ENCODE measurements around the gene CLCN7.

CLCN7 gene

DNA sequence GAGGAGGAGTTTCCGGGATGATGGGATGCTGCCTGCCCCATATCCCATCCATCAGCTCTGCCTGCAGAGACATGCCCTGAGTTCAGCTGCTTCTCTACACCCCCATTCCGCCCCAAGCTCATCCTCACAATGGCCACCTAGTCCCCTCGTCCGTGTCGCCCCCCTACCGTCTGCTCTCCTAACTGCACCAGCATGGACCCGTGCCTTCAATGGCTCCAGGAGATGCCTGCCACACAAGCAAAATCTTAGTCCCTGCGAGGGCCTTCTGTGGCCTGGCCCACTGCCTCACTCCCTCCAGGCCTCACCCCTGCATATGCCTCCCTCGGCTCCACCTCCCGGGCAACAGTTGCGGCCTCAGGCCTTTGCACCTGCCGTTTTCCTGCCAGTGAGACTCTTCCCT lies 16.5 kb upstream of the CLCN7 start:
- H3K27ac ChIP-seq: no peak overlapping the region
- TF ChIP-seq ZFX (IDR thresholded peaks at IDR 0.05; ENCODE audit: borderline replicate concordance): no peak
- TF ChIP-seq, protein P1, sequence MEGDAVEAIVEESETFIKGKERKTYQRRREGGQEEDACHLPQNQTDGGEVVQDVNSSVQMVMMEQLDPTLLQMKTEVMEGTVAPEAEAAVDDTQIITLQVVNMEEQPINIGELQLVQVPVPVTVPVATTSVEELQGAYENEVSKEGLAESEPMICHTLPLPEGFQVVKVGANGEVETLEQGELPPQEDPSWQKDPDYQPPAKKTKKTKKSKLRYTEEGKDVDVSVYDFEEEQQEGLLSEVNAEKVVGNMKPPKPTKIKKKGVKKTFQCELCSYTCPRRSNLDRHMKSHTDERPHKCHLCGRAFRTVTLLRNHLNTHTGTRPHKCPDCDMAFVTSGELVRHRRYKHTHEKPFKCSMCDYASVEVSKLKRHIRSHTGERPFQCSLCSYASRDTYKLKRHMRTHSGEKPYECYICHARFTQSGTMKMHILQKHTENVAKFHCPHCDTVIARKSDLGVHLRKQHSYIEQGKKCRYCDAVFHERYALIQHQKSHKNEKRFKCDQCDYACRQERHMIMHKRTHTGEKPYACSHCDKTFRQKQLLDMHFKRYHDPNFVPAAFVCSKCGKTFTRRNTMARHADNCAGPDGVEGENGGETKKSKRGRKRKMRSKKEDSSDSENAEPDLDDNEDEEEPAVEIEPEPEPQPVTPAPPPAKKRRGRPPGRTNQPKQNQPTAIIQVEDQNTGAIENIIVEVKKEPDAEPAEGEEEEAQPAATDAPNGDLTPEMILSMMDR (IDR thresholded peaks at IDR 0.05): no peak

DNA sequence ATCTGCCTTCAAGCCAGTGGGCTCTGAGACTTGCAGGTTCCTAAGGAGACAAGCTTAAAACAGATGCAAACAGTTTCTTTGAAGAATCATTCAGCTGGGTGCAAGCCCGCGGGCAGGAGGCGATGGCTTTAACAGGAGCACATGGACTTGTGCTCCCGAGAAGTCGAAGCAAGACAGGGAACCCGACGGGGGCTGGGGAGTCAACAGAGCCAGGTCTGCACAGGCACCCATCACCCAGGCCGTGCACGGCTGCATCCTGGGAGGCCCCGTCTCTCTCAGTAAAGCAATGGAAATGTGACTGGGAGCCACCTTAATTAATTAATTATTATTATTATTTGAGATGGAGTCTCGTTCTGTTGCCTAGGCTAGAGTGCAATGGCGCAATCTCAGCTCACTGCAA lies 14.2 kb upstream of the CLCN7 start:
- no peak overlapping the region for H3K27ac ChIP-seq
- TF ChIP-seq, protein P1 (IDR thresholded peaks at IDR 0.05): no peak
- no peak for TF ChIP-seq ZFX (IDR thresholded peaks at IDR 0.05; ENCODE audit: borderline replicate concordance)

DNA sequence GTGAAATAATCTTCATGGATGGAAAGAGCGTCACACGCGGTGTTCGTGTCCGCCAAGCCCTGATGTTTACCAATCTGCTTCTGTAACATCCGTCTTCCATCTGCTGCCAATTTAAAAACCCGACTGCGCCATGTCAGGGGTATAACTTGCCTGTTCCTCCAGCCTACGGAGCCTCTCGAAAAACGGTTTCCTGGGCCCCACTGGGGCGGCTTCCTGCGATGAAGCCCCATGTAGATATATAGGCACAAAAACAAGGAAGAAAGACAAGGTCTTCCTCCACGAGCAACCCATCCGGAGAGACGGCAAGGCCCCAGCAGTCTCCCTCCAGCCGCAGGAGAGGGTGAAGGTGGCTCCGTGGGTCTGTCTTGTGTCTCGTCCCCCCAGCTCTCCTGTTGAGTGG lies 13.8 kb upstream of the CLCN7 start, which contains the start of gene PTX4:
Gene PTX4 (minus strand): TSS at position 326 of the 400 bp plus-strand sequence. CDS start 35 bp downstream, at position 291.
- TF ChIP-seq, protein P1 (IDR thresholded peaks at IDR 0.05): no peak
- no peak for TF ChIP-seq ZFX (IDR thresholded peaks at IDR 0.05; ENCODE audit: borderline replicate concordance)
- H3K27ac ChIP-seq: no peak within 1 kb of the TSS

DNA sequence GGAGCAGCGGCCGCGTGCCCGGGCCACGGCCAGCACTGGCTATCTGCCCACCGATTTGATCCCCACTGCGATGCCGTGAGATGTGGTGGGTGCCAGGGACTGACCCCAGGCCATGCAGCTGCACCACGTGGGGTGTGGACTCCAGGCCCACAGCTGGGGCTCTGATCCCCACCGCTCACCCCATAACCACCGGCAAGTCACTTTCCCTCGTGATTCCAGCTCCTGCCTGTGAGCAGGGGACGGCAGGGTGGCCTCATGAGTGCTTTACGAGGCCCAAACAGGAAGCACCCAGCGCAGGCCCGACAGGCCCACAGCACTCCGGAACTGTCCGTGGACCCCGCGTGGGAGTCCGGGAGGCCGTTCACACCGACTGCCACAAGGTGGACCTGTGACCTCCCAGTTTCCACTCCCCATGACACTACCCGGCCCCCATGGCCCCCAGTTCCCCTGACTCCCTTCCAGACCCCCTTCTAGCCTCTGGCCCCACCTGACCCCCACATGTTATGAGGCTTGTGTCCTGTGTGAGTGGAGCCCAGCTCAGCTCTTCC lies 13.3 kb upstream of the CLCN7 start:
- no peak for TF ChIP-seq ZFX (IDR thresholded peaks at IDR 0.05; ENCODE audit: borderline replicate concordance)
- TF ChIP-seq, protein P1 (IDR thresholded peaks at IDR 0.05): no peak
- no peak overlapping the region for H3K27ac ChIP-seq

DNA sequence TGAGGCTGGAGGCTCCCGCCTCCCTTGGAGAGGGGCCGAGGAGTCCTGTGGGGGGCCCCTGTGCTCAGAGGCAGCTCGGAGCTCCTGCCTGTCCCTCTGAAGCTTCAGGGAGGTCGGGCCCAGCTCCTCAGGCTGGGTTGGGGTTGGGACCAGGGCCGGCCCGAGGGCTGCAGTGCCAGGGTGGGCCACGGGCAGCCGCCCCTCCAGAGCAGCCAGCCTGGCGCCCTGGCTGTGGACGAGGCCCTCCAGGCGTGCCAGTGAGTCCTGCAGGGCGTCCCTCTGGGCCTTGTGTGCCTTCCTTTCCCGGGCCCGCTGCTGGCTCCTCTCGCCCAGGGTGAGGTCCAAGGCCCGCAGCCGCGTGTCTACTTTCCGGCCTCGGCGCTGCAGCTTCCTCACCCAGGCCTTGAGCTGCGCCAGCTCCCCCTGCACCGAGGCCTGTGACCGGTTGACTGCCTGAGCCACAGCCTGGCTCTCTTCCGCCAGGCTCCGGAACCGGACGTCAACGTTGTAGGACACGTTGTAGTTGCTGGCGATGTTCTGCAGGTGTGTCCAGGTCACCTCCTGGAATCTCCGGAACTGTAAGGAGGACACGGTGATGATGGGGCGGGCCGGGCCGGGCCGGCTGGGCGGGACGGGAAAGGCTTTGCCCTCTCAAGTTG lies 12.7 kb upstream of the CLCN7 start:
- no peak overlapping the region for H3K27ac ChIP-seq
- TF ChIP-seq ZFX (IDR thresholded peaks at IDR 0.05; ENCODE audit: borderline replicate concordance): no peak
- TF ChIP-seq, protein P1 (IDR thresholded peaks at IDR 0.05): no peak

DNA sequence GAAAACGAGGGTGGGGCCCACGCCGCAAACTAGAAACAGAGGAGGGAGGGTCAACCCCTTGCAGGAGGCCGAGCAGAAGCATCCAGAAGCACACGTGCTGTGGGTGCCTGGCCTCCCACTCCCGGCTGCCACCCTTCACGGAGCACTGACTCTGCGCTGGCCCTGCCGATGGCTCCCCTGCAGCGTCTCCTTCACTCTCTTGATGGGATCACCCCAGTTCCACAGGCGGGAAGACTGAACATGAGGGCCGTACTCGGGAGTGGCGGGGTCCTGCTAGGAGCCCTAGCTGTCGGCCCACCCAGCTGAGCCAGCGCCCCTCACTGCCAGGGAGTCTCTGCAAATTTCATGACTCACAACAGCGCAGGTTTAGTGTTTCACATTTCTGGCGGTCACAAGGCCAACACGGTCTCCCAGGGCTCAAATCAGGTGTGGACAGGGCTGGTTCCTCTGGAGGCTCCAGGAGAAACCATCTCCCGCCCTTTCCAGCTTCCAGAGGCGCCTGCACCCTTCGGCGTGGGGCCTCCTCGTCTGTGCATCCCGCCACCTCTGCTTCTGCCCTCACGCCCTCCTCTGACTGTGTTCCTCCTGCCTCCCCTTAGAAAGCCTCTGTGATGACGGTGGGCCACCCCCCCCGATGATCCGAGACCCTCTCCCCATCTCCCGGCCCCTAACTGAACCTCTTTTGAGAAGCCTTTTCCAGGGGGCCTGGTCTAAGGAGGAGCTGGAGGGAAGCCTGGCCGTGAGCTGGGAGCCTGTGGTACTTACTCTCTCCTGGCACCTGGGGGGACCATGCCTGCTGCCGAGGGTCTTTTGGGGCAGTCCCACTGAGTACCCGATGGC lies 11.9 kb upstream of the CLCN7 start:
- TF ChIP-seq, protein P1 (IDR thresholded peaks at IDR 0.05): no peak
- no peak for TF ChIP-seq ZFX (IDR thresholded peaks at IDR 0.05; ENCODE audit: borderline replicate concordance)
- no peak overlapping the region for H3K27ac ChIP-seq
